Bronchial epithelial cell (primary cell): Measurements from ENCODE around the gene TBC1D13. TPM values are rescaled to one million over a fixed set of nuclear protein-coding genes. Genes with fewer than 3 reads are reported as not detected.

ENCODE experiments used
- DNase-seq: peaks from one replicate; pipeline ENCODE4 v3.0.0-alpha.2; 2010; ENCODE audit warnings: low read depth
- FAIRE-seq: peaks from 2 replicates; lab custom pipeline; 2011; peaks lifted over from hg19 to GRCh38; lab: Jason Lieb, UNC
- H3K27me3 ChIP-seq: 2 replicates; pipeline ENCODE4 v1.5.1; 2011; ENCODE audit warnings: low read length; ENCODE audit not compliant: control insufficient read depth, insufficient read depth
- H3K36me3 ChIP-seq: 2 replicates; pipeline ENCODE4 v1.5.1; 2011; ENCODE audit warnings: low read length; ENCODE audit not compliant: control insufficient read depth, insufficient read depth
- H3K4me3 ChIP-seq: 2 replicates; pipeline ENCODE4 v1.5.1; 2011; ENCODE audit warnings: mild to moderate bottlenecking, low read depth, low read length, control low read depth
- total RNA-seq: library from RNA; depleted of rRNA; stranded (reverse); fragments of >200 nt; gene quantifications from 2 replicates; pipeline ENCODE4 v1.2.1, GENCODE V29; 2014
- TF ChIP-seq, protein P1 (sequence below): IDR thresholded peaks from 2 replicates; pipeline ENCODE4 v1.5.1; 2011; ENCODE audit warnings: mild to moderate bottlenecking, moderate library complexity, low read length, control low read depth, inconsistent platforms; ENCODE audit not compliant: insufficient read depth, severe bottlenecking

Gene TBC1D13
- total RNA-seq, 1 donor from 2014 or later: 12.6 TPM

- TF ChIP-seq, protein P1, sequence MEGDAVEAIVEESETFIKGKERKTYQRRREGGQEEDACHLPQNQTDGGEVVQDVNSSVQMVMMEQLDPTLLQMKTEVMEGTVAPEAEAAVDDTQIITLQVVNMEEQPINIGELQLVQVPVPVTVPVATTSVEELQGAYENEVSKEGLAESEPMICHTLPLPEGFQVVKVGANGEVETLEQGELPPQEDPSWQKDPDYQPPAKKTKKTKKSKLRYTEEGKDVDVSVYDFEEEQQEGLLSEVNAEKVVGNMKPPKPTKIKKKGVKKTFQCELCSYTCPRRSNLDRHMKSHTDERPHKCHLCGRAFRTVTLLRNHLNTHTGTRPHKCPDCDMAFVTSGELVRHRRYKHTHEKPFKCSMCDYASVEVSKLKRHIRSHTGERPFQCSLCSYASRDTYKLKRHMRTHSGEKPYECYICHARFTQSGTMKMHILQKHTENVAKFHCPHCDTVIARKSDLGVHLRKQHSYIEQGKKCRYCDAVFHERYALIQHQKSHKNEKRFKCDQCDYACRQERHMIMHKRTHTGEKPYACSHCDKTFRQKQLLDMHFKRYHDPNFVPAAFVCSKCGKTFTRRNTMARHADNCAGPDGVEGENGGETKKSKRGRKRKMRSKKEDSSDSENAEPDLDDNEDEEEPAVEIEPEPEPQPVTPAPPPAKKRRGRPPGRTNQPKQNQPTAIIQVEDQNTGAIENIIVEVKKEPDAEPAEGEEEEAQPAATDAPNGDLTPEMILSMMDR: no peak
- Histone ChIP-seq H3K4me3 (no peak overlapping the region), H3K27me3 (no peaks in the 10 kb centered on the region), H3K36me3 (peaks cover 30% of the 10 kb centered on the region)
- DNase-seq: no peak
- FAIRE-seq: no peak
Measured at GRCh38 chr9:128820665-128821583, 33.9 kb downstream of the TBC1D13 start.

DNA sequence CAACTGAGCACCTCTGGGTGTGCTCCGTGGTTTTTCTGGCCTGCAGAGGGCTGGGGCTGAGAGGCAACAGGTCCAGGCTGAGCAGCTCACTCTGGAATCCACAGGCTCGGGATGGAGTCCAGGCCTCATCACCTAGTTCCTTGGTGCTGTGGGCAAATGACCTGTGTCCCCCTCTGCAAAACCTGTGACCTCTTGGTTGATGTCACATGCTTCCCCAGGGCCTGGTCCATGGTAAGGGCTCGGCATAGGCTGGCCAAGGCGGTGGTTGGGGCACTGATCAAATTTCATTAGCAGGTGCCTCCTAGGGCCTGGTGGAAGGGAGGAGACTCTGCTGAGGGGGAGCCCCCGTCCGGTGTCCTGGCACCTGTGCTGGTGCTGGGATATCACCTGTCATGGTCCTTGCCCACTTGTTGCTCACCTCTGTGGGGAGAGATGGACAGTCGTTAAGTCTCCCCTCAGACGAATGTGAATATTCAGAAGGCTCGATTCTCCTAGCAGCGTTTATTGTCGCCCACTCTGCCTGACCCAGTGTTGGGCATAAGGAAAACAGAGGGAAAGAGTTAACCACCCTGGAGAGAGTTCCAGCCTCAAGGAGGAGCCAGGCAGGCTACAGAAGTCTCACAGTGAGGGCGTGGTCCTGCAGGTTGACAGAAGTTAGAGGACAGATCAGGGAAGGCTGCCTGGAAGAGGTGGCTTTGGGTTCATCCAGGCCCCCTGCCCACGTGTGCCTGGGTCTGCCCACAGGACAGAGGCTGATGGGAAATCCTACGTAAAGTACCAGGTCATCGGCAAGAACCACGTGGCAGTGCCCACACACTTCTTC lies 34.7 kb downstream of the TBC1D13 start:
- TF ChIP-seq, protein P1: no peak
- Histone ChIP-seq H3K4me3 (no peak overlapping the region), H3K27me3 (no peaks in the 10 kb centered on the region), H3K36me3 (peaks cover 38% of the 10 kb centered on the region)
- DNase-seq: no peak
- peak; percentile 32 for FAIRE-seq

DNA sequence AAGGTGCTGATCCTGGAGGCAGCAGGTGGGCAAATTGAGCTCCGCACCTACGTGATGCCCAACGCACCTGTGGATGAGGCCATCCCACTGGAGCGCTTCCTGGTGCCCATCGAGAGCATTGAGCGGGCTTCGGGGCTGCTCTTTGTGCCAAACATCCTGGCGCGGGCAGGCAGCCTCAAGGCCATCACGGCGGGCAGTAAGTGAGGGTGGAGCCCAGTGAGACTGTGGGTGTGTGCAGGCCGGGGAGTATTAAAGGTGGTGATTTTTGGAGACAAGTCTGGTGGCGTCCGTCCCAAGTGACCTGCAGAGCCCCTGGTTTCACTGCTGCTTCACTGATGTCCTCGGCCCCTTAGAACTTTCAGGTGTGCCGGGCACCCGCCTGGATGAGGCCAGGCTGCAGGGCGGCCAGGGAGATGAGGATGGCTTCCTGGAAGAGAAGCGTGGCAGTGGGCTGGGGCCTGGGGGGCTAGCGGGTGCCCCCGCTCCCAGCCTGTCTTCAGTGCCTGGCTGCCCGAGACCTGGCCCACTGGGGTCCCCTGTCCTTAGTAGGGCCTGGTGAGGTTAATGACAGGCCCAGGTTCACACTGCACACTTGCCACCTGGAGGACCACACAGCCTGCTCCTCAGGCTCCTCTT lies 35.5 kb downstream of the TBC1D13 start:
- TF ChIP-seq, protein P1: no peak
- H3K27me3 ChIP-seq: no peaks in the 10 kb centered on the region
- DNase-seq (no peak), FAIRE-seq (no peak)
- H3K4me3 ChIP-seq: no peak overlapping the region
- peaks cover 43% of the 10 kb centered on the region for H3K36me3 ChIP-seq

- H3K4me3 ChIP-seq: no peak overlapping the region
- TF ChIP-seq, protein P1: no peak
- no peak for FAIRE-seq
- no peaks in the 10 kb centered on the region for H3K27me3 ChIP-seq
- DNase-seq: no peak
- H3K36me3 ChIP-seq: peaks cover 44% of the 10 kb centered on the region
Measured at GRCh38 chr9:128823362-128823902, 36.4 kb downstream of the TBC1D13 start.

- H3K4me3 ChIP-seq: no peak overlapping the region
- no peaks in the 10 kb centered on the region for H3K27me3 ChIP-seq
- DNase-seq (no peak), FAIRE-seq (no peak)
- H3K36me3 ChIP-seq: peaks cover 45% of the 10 kb centered on the region
- TF ChIP-seq, protein P1: no peak
Measured at GRCh38 chr9:128823903-128824406, 36.9 kb downstream of the TBC1D13 start.
